ENCODE measurements around the gene FRMD8. TPM values are rescaled to one million over a fixed set of nuclear protein-coding genes. Genes with fewer than 3 reads are reported as not detected.

The FRMD8 gene
- total RNA-seq, 1 experiment from 2014 or later = 58.7 TPM

DNA sequence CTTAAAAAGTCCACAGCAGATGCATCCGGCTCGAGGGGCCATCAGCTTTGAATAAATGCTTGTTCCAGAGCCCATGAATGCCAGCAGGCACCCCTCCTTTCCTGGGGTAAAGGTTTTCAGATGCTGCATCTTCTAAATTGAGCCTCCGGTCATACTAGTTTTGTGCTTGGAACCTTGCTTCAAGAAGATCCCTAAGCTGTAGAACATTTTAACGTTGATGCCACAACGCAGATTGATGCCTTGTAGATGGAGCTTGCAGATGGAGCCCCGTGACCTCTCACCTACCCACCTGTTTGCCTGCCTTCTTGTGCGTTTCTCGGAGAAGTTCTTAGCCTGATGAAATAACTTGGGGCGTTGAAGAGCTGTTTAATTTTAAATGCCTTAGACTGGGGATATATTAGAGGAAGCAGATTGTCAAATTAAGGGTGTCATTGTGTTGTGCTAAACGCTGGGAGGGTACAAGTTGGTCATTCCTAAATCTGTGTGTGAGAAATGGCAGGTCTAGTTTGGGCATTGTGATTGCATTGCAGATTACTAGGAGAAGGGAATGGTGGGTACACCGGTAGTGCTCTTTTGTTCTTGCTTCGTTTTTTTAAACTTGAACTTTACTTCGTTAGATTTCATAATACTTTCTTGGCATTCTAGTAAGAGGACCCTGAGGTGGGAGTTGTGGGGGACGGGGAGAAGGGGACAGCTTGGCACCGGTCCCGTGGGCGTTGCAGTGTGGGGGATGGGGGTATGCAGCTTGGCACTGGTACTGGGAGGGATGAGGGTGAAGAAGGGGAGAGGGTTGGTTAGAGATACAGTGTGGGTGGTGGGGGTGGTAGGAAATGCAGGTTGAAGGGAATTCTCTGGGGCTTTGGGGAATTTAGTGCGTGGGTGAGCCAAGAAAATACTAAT is 38.0 kb downstream of the FRMD8 start:
- peak; percentile 68 for DNase-seq (ENCODE audit: low read depth)

GRCh38 chr11:65425105-65425970 is 38.9 kb downstream of the FRMD8 start:
- peak; percentile 85 for DNase-seq (ENCODE audit: low read depth)

- DNase-seq (ENCODE audit: low read depth) = peak; percentile 82
Measured at GRCh38 chr11:65425971-65426838, 39.8 kb downstream of the FRMD8 start.

DNA sequence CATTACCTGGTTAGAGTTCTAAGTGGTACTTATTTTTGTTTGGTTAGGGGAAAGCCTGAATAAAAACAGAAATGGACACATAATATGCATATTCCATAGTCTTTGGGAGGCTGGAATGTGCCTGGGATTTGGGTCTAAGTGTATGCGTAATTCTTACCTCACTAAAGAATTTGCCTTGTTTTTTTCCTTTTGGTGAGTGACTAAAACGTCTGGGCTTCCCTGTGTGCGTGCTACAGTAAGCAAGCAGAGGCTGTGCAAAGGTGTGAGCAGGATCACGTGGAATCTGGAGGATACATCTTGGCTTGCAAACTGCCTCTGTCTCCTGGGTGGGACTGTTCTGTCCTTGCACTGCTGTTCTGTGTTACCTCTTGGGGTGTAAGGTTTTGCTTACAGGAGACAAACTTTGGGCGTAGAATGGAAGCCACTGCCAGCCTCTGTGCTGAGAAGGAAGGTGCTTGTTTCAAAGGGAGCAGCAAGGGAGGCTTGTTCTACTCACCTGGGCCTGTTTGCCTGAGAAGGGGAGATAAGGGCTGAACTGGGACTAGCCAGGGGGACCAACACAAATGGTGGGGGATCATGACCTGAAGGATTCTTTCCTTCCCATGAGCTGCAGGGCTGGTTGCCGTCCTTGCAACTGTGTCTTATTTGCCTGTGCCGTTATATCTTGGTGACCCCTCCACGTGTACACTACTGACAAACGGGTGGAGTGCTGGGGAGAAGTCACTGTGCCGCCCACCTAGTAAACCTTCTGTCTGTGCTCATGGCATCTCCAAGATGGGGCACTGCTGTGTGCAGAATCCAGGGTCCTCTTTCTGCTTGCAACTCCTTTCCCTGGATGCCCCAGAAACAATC is 40.6 kb downstream of the FRMD8 start:
- DNase-seq (ENCODE audit: low read depth) = peak; percentile 64

DNA sequence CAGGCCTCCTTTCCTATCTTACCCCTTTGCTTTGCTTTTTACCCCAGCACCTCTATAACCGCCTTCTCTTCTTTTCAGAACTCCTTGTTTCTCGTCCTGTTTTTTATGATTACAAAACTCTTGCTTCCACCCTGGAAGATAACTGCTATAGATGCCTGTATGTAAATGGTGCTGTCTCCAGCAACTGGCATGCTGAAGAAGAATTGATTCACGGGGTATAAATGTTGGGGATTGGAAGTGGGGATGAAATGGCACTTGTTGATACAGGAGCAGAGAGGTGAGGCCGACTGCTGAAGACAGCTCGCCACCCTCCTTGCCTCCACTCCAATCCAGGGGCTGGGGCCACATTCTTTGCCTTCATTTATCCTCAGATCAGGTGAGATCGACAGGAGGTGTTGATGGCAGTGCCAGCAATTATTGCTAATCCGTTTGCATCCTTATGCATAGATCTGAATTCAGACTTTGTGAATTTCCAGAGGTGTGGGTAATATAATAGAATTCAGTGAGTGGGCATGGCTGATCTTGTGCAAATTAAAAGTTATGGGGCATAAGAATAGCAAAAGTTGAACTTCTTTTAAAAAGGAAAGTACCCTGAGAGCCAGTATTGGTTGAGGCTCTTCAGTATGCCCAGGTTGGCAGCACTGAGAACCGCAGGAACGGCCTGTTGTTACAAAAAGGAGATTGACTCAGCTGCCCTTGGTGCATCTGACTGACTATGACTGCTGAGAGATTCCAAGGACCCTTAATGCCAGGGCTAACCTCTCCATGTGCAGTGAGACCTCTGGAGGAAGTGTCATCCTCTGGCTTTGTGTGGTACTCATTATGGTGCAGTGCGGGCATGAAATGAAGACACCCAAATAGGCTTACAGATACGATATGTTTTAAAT is 41.5 kb downstream of the FRMD8 start:
- peak; percentile 85 for DNase-seq (ENCODE audit: low read depth)

DNA sequence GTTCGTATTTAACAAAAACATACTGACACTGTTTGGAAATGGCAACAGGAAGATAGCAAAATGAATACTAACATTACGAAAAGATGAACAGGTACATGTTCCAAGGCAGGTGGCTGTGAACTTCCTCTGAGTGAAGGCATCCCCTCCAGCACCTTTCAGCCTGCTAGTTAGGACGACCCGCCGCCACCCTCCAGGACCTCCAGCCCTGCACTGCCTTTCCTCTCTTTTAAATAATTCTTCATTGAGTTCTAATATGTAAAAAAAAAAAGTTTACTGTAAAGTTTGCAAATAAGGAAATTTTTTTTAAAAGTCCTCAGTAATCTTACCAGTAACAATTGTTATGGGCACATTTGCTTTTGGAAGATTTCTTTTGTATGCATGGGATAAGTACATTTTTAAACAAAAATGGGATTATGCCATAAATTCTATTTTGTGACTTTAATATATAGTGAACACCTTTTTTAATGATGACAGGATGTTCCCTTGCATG is 42.2 kb downstream of the FRMD8 start:
- no peak for DNase-seq (ENCODE audit: low read depth)

DNA sequence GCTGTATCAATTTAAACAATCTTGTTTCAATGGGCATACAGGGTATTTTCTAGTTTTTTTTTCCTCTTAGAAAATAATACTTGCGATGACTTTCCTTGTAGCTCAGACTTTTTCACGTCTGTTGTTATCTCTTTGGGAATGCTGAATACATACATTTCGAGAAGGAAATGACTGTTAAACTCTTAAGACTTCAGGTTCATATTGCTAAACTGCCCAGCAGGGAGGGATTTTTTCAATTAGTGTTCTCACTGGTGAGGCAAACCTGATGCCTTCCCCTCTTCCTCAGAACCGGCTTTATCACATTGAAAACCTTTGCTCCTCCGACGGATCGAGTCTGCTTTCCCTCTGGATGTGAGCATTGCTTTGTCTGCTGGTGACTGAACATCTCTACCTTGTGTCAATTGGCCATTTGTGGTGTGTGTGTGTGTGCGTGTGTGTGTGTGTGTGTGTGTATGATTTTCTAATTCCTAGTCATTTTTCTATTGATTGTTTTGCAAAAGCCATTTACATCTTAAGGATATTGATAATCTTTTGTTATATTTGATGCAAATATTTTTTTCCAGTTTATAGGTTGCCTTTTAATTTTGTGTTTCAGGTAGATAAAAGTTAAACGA is 42.7 kb downstream of the FRMD8 start:
- peak; percentile 79 for DNase-seq (ENCODE audit: low read depth)

DNA sequence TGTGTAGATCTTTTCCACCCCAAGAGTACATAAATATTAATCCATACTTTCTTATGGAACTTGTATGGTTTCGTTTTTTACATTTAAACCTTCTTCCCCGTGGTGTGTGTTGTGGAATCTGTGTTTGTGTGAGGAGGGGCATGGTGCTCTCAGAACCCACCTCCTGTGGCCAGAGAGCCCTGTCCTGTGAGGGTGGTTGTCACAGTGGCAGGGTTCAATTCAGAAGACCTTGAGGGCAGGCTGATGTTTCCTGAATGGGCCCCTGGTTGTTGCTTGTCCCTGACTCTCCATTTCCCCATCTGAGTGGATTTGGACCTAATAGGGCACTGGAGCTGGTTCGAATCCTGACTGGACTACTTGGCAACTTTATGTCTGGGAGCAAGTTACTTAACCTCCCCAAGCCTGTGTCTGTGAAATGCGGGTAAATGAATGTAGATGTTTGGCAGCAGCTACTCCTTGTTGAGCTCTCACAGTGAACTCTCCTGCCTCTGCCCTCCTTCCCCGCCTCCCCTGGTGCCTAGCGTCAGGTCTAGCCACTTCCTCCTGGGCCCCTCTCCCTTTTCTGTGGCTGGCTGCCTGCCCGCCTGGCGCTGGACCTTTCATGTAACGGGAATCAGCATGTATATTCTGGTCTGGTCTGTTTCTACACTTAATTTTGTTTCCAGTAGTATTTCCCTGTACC is 43.4 kb downstream of the FRMD8 start:
- DNase-seq (ENCODE audit: low read depth) = peak; percentile 81

DNA sequence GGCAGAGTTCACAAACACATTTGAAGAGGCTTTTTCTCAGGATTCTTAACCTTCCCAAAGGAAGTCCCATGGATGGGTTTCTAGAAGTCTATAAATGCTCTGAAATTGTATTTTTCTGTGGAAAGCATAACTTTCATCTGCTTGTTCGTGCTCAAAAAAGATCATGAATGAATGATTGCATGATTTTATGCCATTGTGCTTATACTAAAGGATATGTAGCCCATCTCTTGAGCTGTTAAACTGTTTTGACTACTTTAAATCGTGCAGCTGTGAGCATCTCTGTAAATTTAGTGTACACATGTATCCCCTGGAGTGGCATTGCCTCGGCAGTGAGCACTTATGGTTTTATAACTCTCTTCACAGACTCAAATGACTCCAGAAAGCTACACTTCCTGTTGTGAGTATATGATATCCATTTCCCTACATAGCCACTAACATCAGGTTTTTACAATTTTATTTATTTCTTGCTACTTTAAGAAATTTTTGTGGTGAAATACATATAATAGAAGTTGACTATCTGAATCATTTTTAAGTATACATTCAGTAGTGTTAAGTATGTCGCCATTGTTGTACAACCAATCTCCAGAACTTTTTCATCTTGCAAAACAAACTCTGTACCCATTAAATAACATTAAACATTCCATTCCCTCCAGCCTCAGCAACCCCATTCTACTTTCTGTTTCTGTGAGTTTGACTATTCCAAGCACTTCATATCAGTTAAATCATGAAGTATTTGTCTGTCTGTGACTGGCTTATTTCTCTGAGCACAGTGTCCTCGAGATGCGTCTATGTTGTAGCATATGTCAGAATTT is 44.2 kb downstream of the FRMD8 start:
- peak; percentile 76 for DNase-seq (ENCODE audit: low read depth)

DNA sequence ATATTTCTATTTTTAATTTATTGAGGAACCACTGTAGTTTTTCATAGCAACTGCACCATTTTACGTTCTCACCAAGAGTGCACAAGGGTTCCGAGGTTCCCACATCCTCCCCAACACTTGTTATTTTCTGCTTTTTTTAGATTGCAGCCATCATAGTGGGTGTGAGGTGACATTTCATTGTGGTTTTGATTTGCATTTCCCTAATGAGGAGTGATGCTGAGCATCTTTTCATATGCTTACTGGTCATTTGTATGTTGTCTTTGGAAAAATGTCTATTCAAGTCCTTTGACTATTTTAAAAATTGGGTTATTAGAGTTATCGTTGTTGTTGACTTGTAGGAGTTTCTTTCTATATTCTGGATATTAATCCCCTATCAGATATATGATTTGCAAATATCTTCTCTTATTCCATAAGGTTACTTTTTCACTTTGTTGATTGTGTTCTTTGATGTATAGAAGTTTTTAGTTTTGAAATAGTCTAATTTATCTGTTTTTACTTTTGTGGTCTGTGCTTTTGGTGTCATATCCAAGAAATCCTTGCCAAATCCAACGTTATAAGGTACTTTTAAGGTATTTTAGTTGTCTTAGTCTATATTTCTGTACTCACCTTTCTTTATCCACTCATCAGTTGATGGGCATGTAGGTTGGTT is 45.1 kb downstream of the FRMD8 start:
- DNase-seq (ENCODE audit: low read depth) = peak; percentile 61

- peak; percentile 34 for DNase-seq (ENCODE audit: low read depth)
Measured at GRCh38 chr11:65432100-65432650, 45.7 kb downstream of the FRMD8 start.

- DNase-seq (ENCODE audit: low read depth) = peak; percentile 70
Measured at GRCh38 chr11:65432686-65433582, 46.5 kb downstream of the FRMD8 start.

DNA sequence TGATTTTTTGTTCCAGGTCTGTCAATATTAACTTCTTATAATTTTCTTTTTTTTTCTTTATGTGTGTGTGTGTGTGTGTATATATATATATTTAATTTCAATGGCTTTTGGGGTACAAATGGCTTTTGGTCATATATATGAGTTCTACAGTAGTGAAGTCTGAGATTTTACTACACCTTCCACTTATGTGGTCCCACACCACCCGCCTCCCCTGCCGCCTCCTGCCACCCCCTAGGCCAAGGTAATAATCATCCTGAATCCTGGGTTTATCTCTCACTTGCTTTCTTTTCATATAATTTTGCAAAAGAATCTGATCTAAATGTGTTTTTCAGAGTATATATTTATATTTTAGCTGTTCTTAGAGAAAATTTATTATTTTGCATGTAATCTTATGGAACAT is 47.2 kb downstream of the FRMD8 start:
- no peak for DNase-seq (ENCODE audit: low read depth)

- peak; percentile 42 for DNase-seq (ENCODE audit: low read depth)
Measured at GRCh38 chr11:65434057-65434666, 47.7 kb downstream of the FRMD8 start.
